Stimulated activated CD8-positive, alpha-beta memory T cell treated with anti-CD3 and anti-CD28 coated beads, Interleukin-2, amount 100 ng/mL, for 48 hours (primary cell): Measurements from ENCODE around the gene VPS13D.

ENCODE experiments used
- DNase-seq, 2 donors: peaks; one replicate each; pipeline ENCODE4 v3.0.0-alpha.2; 2020; ENCODE audit warnings: low read depth in 2 of 2

Gene VPS13D

GRCh38 chr1:12424087-12424529, 194.3 kb downstream of the VPS13D start:
- DNase-seq: no peak

- DNase-seq: no peak
Observed at GRCh38 chr1:12424793-12425192, 195.0 kb downstream of the VPS13D start.

GRCh38 chr1:12426030-12426429, 196.2 kb downstream of the VPS13D start:
- DNase-seq: no peak

GRCh38 chr1:12428334-12428733, 198.5 kb downstream of the VPS13D start:
- no peak for DNase-seq

- no peak for DNase-seq
Observed at GRCh38 chr1:12430525-12430924, 200.7 kb downstream of the VPS13D start.

- DNase-seq: no peak
Observed at GRCh38 chr1:12432897-12433296, 203.1 kb downstream of the VPS13D start.

- no peak for DNase-seq
Observed at GRCh38 chr1:12433323-12434053, 203.7 kb downstream of the VPS13D start.

- DNase-seq: peak in 1 of 2 donors; percentile 49
Observed at GRCh38 chr1:12434174-12434573, 204.3 kb downstream of the VPS13D start.

- no peak for DNase-seq
Observed at GRCh38 chr1:12434686-12435085, 204.9 kb downstream of the VPS13D start.

- DNase-seq: peak in 1 of 2 donors; percentile 38
Observed at GRCh38 chr1:12435639-12436344, 206.0 kb downstream of the VPS13D start.

- no peak for DNase-seq
Observed at GRCh38 chr1:12436345-12436658, 206.5 kb downstream of the VPS13D start.

- no peak for DNase-seq
Observed at GRCh38 chr1:12436817-12437599, 207.2 kb downstream of the VPS13D start.

GRCh38 chr1:12437629-12438028, 207.8 kb downstream of the VPS13D start:
- DNase-seq: no peak

- DNase-seq: peak in 1 of 2 donors; percentile 23
Observed at GRCh38 chr1:12438349-12438924, 208.6 kb downstream of the VPS13D start.

- DNase-seq: no peak
Observed at GRCh38 chr1:12439073-12439472, 209.2 kb downstream of the VPS13D start.

GRCh38 chr1:12441414-12442105, 211.7 kb downstream of the VPS13D start:
- DNase-seq: no peak

- no peak for DNase-seq
Observed at GRCh38 chr1:12442217-12442616, 212.4 kb downstream of the VPS13D start.

GRCh38 chr1:12443151-12443550, 213.3 kb downstream of the VPS13D start:
- no peak for DNase-seq

- DNase-seq: no peak
Observed at GRCh38 chr1:12444329-12444841, 214.6 kb downstream of the VPS13D start.

GRCh38 chr1:12445257-12445656, 215.4 kb downstream of the VPS13D start:
- no peak for DNase-seq

- DNase-seq: no peak
Observed at GRCh38 chr1:12446593-12446992, 216.8 kb downstream of the VPS13D start.
